ENCODE measurements around the gene CST1.

GRCh38 chr20:23773579-23773978, 22.8 kb upstream of the CST1 start:
- no peak for TF ChIP-seq CTCF (IDR thresholded peaks at IDR 0.05)
- no peak for TF ChIP-seq POLR2A (IDR thresholded peaks at IDR 0.05)

All from right lobe of liver (tissue), 4 donors.